Cardiac fibroblast (primary cell): ENCODE measurements around the gene TLL2.
A peak's percentile ranks its signal among the peaks of the same experiment; 100 is the strongest.
"Not testable (repeated sequence)": the region's sequence is repeated elsewhere in the genome, so short reads cannot be mapped to it uniquely, and the experiment has no call there.

Experiments
- DNase-seq, 2 donors: peaks; one replicate each; pipeline versions ENCODE4 v3.0.0 to v3.0.0-alpha.2; 2010; ENCODE audit warnings: low read depth in 2 of 2
- H3K4me3 ChIP-seq, 2 donors: replicated peaks in 1 of 2; 1 replicate in 1 of 2; 2 replicates in 1 of 2; pipeline ENCODE4 v1.5.1; 2011; ENCODE audit warnings: low read depth in 2 of 2, low read length in 2 of 2, mild to moderate bottlenecking in 2 of 2, moderate library complexity in 1 of 2
- TF ChIP-seq, protein P1 (sequence below): IDR thresholded peaks from one replicate; pipeline ENCODE4 v1.5.1; 2011; ENCODE audit warnings: low read depth, mild to moderate bottlenecking, low read length, inconsistent platforms

TLL2 gene

GRCh38 chr10:96513698-96514561, at the start of gene TLL2:
Gene TLL2 (minus strand): TSS chr10:96513926. CDS start chr10:96513685, 241 bp downstream.
- TF ChIP-seq, protein P1, sequence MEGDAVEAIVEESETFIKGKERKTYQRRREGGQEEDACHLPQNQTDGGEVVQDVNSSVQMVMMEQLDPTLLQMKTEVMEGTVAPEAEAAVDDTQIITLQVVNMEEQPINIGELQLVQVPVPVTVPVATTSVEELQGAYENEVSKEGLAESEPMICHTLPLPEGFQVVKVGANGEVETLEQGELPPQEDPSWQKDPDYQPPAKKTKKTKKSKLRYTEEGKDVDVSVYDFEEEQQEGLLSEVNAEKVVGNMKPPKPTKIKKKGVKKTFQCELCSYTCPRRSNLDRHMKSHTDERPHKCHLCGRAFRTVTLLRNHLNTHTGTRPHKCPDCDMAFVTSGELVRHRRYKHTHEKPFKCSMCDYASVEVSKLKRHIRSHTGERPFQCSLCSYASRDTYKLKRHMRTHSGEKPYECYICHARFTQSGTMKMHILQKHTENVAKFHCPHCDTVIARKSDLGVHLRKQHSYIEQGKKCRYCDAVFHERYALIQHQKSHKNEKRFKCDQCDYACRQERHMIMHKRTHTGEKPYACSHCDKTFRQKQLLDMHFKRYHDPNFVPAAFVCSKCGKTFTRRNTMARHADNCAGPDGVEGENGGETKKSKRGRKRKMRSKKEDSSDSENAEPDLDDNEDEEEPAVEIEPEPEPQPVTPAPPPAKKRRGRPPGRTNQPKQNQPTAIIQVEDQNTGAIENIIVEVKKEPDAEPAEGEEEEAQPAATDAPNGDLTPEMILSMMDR: peak; percentile 62
- peak; percentile 84 to 90 for DNase-seq
- H3K4me3 ChIP-seq: peak within 1 kb of the TSS; percentile 47 to 55

- peak; percentile 39 to 56 for DNase-seq
- TF ChIP-seq, protein P1: no peak
- no peak overlapping the region for H3K4me3 ChIP-seq
These were observed 47.5 kb upstream of the TLL2 start for GRCh38 chr10:96560966-96561887.

DNA sequence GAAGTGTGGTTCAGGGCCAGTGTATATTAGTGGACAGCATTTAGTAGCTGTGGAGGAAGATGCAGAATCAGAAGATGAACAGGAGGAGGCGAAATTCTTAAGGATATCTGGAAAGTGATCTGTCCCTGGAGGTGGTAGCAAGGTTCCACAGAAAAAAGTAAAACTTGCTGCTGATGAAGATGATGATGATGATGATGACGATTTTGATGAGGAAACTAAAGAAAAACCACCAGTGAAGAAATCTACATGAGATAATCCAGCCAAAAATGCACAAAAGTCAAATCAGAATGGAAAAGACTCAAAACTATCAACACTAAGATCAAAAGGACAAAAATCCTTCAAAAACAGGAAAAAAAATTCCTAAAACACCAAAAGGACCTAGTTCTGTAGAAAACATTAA, 46.8 kb upstream of the TLL2 start:
- no peak overlapping the region for H3K4me3 ChIP-seq
- TF ChIP-seq, protein P1: no peak
- DNase-seq: no peak

- no peak overlapping the region for H3K4me3 ChIP-seq
- TF ChIP-seq, protein P1: peak; percentile 35
- peak; percentile 20 for DNase-seq
These were observed 42.3 kb upstream of the TLL2 start for GRCh38 chr10:96556003-96556402.

GRCh38 chr10:96555330-96555729, 41.6 kb upstream of the TLL2 start:
- no peak overlapping the region for H3K4me3 ChIP-seq
- TF ChIP-seq, protein P1: no peak
- no peak for DNase-seq

GRCh38 chr10:96548589-96548988, 34.9 kb upstream of the TLL2 start:
- DNase-seq: no peak
- TF ChIP-seq, protein P1: no peak
- H3K4me3 ChIP-seq: no peak overlapping the region

DNA sequence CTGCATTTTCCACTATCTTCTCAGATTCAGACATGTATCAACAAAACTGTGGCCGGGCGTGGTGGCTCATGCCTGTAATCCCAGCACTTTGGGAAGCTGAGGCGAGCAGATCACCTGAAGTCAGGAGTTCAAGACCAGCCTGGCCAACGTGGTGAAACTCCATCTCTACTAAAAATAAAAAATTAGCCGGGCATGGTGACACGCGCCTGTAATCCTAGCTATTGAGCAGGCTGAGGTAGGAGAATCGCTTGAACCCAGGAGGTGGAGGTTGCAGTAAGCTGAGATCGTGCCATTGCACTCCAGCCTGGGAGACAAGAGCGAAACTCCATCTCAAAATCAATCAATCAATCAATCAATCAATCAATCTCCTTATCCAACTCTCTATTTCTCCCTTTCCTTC, 31.8 kb upstream of the TLL2 start:
- DNase-seq, H3K4me3 ChIP-seq: not testable (repeated sequence)
